Hematopoietic multipotent progenitor cell treated with erythropoietin and hydrocortisone succinate and interleukin-3 and kit ligand, for 15 days (in vitro differentiated cells): Measurements from ENCODE around the gene DRG1.
"Not testable (repeated sequence)": the region's sequence is repeated elsewhere in the genome, so short reads cannot be mapped to it uniquely, and the experiment has no call there.

Experiments used
- DNase-seq: peaks from one replicate; pipeline ENCODE4 v3.0.0-alpha.2; 2015; ENCODE audit warnings: low spot score

DRG1 gene

GRCh38 chr22:31399211-31400022, at the start of gene DRG1:
TSS of gene DRG1 (plus strand) at chr22:31399604. CDS start at chr22:31399684, 80 bp downstream.
- peak; percentile 94 for DNase-seq

GRCh38 chr22:31349960-31350359, 49.4 kb upstream of the DRG1 start:
- no peak for DNase-seq

GRCh38 chr22:31350410-31350863, 49.0 kb upstream of the DRG1 start:
- no peak for DNase-seq

- no peak for DNase-seq
Observed at GRCh38 chr22:31354515-31354914, 44.9 kb upstream of the DRG1 start.

- DNase-seq: no peak
Observed at GRCh38 chr22:31360029-31360428, 39.4 kb upstream of the DRG1 start.

GRCh38 chr22:31361743-31362142, 37.7 kb upstream of the DRG1 start:
- no peak for DNase-seq

GRCh38 chr22:31363885-31364465, 35.4 kb upstream of the DRG1 start:
- DNase-seq: no peak

GRCh38 chr22:31367426-31367825, 32.0 kb upstream of the DRG1 start:
- no peak for DNase-seq

- DNase-seq: no peak
Observed at GRCh38 chr22:31377612-31378011, 21.8 kb upstream of the DRG1 start.

- DNase-seq: no peak
Observed at GRCh38 chr22:31378123-31378522, 21.3 kb upstream of the DRG1 start.

GRCh38 chr22:31378651-31379050, 20.8 kb upstream of the DRG1 start:
- DNase-seq: not testable (repeated sequence)

GRCh38 chr22:31393893-31394292, 5.5 kb upstream of the DRG1 start:
- DNase-seq: no peak

GRCh38 chr22:31394326-31394725, 5.1 kb upstream of the DRG1 start:
- DNase-seq: no peak

GRCh38 chr22:31398231-31398630, 1.2 kb upstream of the DRG1 start:
- DNase-seq: no peak

GRCh38 chr22:31400023-31400397, 606 bp downstream of the DRG1 start:
- no peak for DNase-seq

- DNase-seq: not testable (repeated sequence)
Observed at GRCh38 chr22:31402350-31402749, 2.9 kb downstream of the DRG1 start.

- no peak for DNase-seq
Observed at GRCh38 chr22:31425331-31426050, 26.1 kb downstream of the DRG1 start.

- no peak for DNase-seq
Observed at GRCh38 chr22:31431950-31432349, 32.5 kb downstream of the DRG1 start.

GRCh38 chr22:31436132-31436531, 36.7 kb downstream of the DRG1 start:
- DNase-seq: no peak

GRCh38 chr22:31439808-31440207, 40.4 kb downstream of the DRG1 start:
- DNase-seq: no peak

GRCh38 chr22:31440681-31441080, 41.3 kb downstream of the DRG1 start:
- DNase-seq: no peak

- no peak for DNase-seq
Observed at GRCh38 chr22:31441652-31442051, 42.2 kb downstream of the DRG1 start.
